Urinary bladder (tissue), 4 donors: Measurements from ENCODE around the gene GSG1L. TPM values are rescaled to one million over a fixed set of nuclear protein-coding genes. Genes with fewer than 3 reads are reported as not detected.

ENCODE experiments used
- DNase-seq: peaks from one replicate; pipeline ENCODE4 v3.0.0-alpha.2; 2015; ENCODE audit errors: extremely low spot score
- H3K27ac ChIP-seq: one replicate; pipeline ENCODE4 v1.5.1; 2013; ENCODE audit warnings: low read depth, mild to moderate bottlenecking, moderate library complexity
- H3K36me3 ChIP-seq: one replicate; pipeline ENCODE4 v1.6.1; 2013; ENCODE audit warnings: mild to moderate bottlenecking, moderate library complexity; ENCODE audit not compliant: insufficient read depth
- H3K4me1 ChIP-seq: one replicate; pipeline ENCODE4 v1.6.1; 2013; ENCODE audit warnings: mild to moderate bottlenecking, moderate library complexity; ENCODE audit not compliant: insufficient read depth
- H3K4me3 ChIP-seq: one replicate; pipeline ENCODE4 v1.5.1; 2013; ENCODE audit warnings: low read depth, low read length
- WGBS: extraction: QIAGEN DNeasy Blood & Tissue Kit; methylation state at CpG from one replicate; pipeline ENCODE4 v1.1.7; 2013; 5-methylcytosine and 5-hydroxymethylcytosine counted together
- polyA plus RNA-seq: library from polyadenylated mRNA; stranded (reverse); fragments of 200-250 nt; gene quantifications from one replicate; pipeline ENCODE4 v1.2.3, GENCODE V29; 2013
- total RNA-seq: library from RNA; depleted of rRNA; stranded (reverse); fragments of >200 nt; gene quantifications from one replicate; pipeline ENCODE4 v1.2.3, GENCODE V29; 2014
- donor health status: healthy with polysubstance abuse.
- donor health status: healthy.

The GSG1L gene
- total and polyA plus RNA-seq, 2 donors: 0.53 to 1.7 TPM

GRCh38 chr16:28041615-28042014 lies 21.9 kb downstream of the GSG1L start:
- Histone ChIP-seq H3K4me3 (no peak overlapping the region), H3K4me1 (no peaks in the 10 kb centered on the region), H3K27ac (no peak overlapping the region), H3K36me3 (no peaks in the 10 kb centered on the region)
- WGBS: 90% methylated on average over 10 of the region's 10 CpGs
- no peak for DNase-seq

- WGBS: 67% methylated on average over 8 of the region's 8 CpGs
- H3K4me3 ChIP-seq: no peak overlapping the region
- DNase-seq: no peak
- no peaks in the 10 kb centered on the region for H3K36me3 ChIP-seq
- H3K27ac ChIP-seq: no peak overlapping the region
- H3K4me1 ChIP-seq: no peaks in the 10 kb centered on the region
Measured at GRCh38 chr16:28040039-28040438, 23.5 kb downstream of the GSG1L start.

GRCh38 chr16:28039493-28039892 lies 24.0 kb downstream of the GSG1L start:
- Histone ChIP-seq H3K36me3 (no peaks in the 10 kb centered on the region), H3K27ac (no peak overlapping the region), H3K4me3 (no peak overlapping the region), H3K4me1 (no peaks in the 10 kb centered on the region)
- no peak for DNase-seq
- WGBS: 98% methylated on average over 10 of the region's 10 CpGs

- Histone ChIP-seq H3K36me3 (no peaks in the 10 kb centered on the region), H3K27ac (no peak overlapping the region), H3K4me1 (no peaks in the 10 kb centered on the region), H3K4me3 (no peak overlapping the region)
- WGBS: 80% methylated on average over 12 of the region's 12 CpGs
- DNase-seq: no peak
Measured at GRCh38 chr16:28038409-28038808, 25.1 kb downstream of the GSG1L start.

GRCh38 chr16:28035866-28036393 lies 27.6 kb downstream of the GSG1L start:
- no peak for DNase-seq
- H3K4me3 ChIP-seq: no peak overlapping the region
- no peaks in the 10 kb centered on the region for H3K36me3 ChIP-seq
- WGBS: 66% methylated on average over 10 of the region's 10 CpGs
- no peaks in the 10 kb centered on the region for H3K4me1 ChIP-seq
- no peak overlapping the region for H3K27ac ChIP-seq

- WGBS: 96% methylated on average over 4 of the region's 4 CpGs
- DNase-seq: no peak
- Histone ChIP-seq H3K4me3 (no peak overlapping the region), H3K36me3 (no peaks in the 10 kb centered on the region), H3K4me1 (no peaks in the 10 kb centered on the region), H3K27ac (no peak overlapping the region)
Measured at GRCh38 chr16:28033870-28034269, 29.6 kb downstream of the GSG1L start.

GRCh38 chr16:28029387-28030002 lies 34.0 kb downstream of the GSG1L start:
- 87% methylated on average over 6 of the region's 6 CpGs for WGBS
- no peaks in the 10 kb centered on the region for H3K36me3 ChIP-seq
- no peak overlapping the region for H3K4me3 ChIP-seq
- DNase-seq: no peak
- H3K4me1 ChIP-seq: no peaks in the 10 kb centered on the region
- no peak overlapping the region for H3K27ac ChIP-seq

GRCh38 chr16:28027055-28027454 lies 36.5 kb downstream of the GSG1L start:
- Histone ChIP-seq H3K27ac (no peak overlapping the region), H3K4me3 (no peak overlapping the region), H3K36me3 (no peaks in the 10 kb centered on the region), H3K4me1 (no peaks in the 10 kb centered on the region)
- WGBS: 92% methylated on average over 3 of the region's 3 CpGs
- DNase-seq: no peak

- no peaks in the 10 kb centered on the region for H3K4me1 ChIP-seq
- no peaks in the 10 kb centered on the region for H3K36me3 ChIP-seq
- no peak overlapping the region for H3K4me3 ChIP-seq
- WGBS: 85% methylated on average over 4 of the region's 4 CpGs
- H3K27ac ChIP-seq: no peak overlapping the region
- DNase-seq: no peak
Measured at GRCh38 chr16:28025631-28026030, 37.9 kb downstream of the GSG1L start.

GRCh38 chr16:28019218-28019617 lies 44.3 kb downstream of the GSG1L start:
- no peak for DNase-seq
- Histone ChIP-seq H3K27ac (no peak overlapping the region), H3K4me3 (no peak overlapping the region), H3K4me1 (no peaks in the 10 kb centered on the region), H3K36me3 (no peaks in the 10 kb centered on the region)
- 78% methylated on average over 5 of the region's 5 CpGs for WGBS

GRCh38 chr16:28014851-28015250 lies 48.7 kb downstream of the GSG1L start:
- no peaks in the 10 kb centered on the region for H3K4me1 ChIP-seq
- no peak overlapping the region for H3K27ac ChIP-seq
- H3K36me3 ChIP-seq: no peaks in the 10 kb centered on the region
- no peak for DNase-seq
- no peak overlapping the region for H3K4me3 ChIP-seq
- WGBS: 83% methylated on average over 3 of the region's 3 CpGs

GRCh38 chr16:28013878-28014277 lies 49.6 kb downstream of the GSG1L start:
- Histone ChIP-seq H3K4me3 (no peak overlapping the region), H3K27ac (no peak overlapping the region), H3K36me3 (no peaks in the 10 kb centered on the region), H3K4me1 (no peaks in the 10 kb centered on the region)
- DNase-seq: no peak
- 81% methylated on average over 2 of the region's 2 CpGs for WGBS

GRCh38 chr16:28013392-28013791 lies 50.1 kb downstream of the GSG1L start:
- Histone ChIP-seq H3K27ac (no peak overlapping the region), H3K4me3 (no peak overlapping the region), H3K4me1 (no peaks in the 10 kb centered on the region), H3K36me3 (no peaks in the 10 kb centered on the region)
- DNase-seq: no peak
- 82% methylated on average over 6 of the region's 6 CpGs for WGBS

- DNase-seq: no peak
- H3K4me1 ChIP-seq: no peaks in the 10 kb centered on the region
- 46% methylated on average over 7 of the region's 7 CpGs for WGBS
- no peak overlapping the region for H3K27ac ChIP-seq
- no peaks in the 10 kb centered on the region for H3K36me3 ChIP-seq
- no peak overlapping the region for H3K4me3 ChIP-seq
Measured at GRCh38 chr16:28011971-28012445, 51.5 kb downstream of the GSG1L start.
